ENCODE results near the gene SSX3.
"Not testable (repeated sequence)": the region's sequence is repeated elsewhere in the genome, so short reads cannot be mapped to it uniquely, and the experiment has no call there.

DNA sequence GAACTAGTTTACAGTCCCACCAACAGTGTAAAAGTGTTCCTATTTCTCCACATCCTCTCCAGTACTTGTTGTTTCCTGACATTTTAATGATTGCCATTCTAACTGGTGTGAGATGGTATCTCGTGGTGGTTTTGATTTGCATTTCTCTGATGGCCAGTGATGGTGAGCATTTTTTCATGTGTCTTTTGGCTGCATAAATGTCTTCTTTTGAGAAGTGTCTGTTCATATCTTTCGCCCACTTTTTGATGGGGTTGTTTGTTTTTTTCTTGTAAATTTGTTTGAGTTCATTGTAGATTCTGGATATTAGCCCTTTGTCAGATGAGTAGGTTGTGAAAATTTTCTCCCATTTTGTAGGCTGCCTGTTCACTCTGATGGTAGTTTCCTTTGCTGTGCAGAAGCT lies 40.4 kb upstream of the SSX3 start:
- TF ChIP-seq POLR2A, POLR2AphosphoS5, EP300 (IDR thresholded peaks at IDR 0.05): not testable (repeated sequence)
- TF ChIP-seq, protein P1, sequence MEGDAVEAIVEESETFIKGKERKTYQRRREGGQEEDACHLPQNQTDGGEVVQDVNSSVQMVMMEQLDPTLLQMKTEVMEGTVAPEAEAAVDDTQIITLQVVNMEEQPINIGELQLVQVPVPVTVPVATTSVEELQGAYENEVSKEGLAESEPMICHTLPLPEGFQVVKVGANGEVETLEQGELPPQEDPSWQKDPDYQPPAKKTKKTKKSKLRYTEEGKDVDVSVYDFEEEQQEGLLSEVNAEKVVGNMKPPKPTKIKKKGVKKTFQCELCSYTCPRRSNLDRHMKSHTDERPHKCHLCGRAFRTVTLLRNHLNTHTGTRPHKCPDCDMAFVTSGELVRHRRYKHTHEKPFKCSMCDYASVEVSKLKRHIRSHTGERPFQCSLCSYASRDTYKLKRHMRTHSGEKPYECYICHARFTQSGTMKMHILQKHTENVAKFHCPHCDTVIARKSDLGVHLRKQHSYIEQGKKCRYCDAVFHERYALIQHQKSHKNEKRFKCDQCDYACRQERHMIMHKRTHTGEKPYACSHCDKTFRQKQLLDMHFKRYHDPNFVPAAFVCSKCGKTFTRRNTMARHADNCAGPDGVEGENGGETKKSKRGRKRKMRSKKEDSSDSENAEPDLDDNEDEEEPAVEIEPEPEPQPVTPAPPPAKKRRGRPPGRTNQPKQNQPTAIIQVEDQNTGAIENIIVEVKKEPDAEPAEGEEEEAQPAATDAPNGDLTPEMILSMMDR (IDR thresholded peaks at IDR 0.05) = not testable (repeated sequence)

Data from suprapubic skin (tissue), 4 donors.